SJCRH30 (cell line): Measurements from ENCODE around the gene ATP8B1. TPM values are rescaled to one million over a fixed set of nuclear protein-coding genes. Genes with fewer than 3 reads are reported as not detected.
A peak's percentile ranks its signal among the peaks of the same experiment; 100 is the strongest.
"Not testable (repeated sequence)": the region's sequence is repeated elsewhere in the genome, so short reads cannot be mapped to it uniquely, and the experiment has no call there.

ENCODE experiments used
- DNase-seq, 2 experiments: peaks; one replicate each; pipeline ENCODE4 v3.0.0-alpha.2; 2015 to 2020
- H3K27ac ChIP-seq: fragments of 250-450 bp; sonication (Bioruptor Pico); 2 replicates; pipeline ENCODE4 v1.5.1; 2020; ENCODE audit warnings: mild to moderate bottlenecking, moderate library complexity
- H3K27me3 ChIP-seq: fragments of 250-450 bp; sonication (Bioruptor Pico); 2 replicates; pipeline ENCODE4 v1.5.1; 2020; ENCODE audit warnings: mild to moderate bottlenecking, moderate library complexity
- H3K36me3 ChIP-seq: fragments of 250-450 bp; sonication (Bioruptor Pico); 2 replicates; pipeline ENCODE4 v1.5.1; 2020; ENCODE audit warnings: mild to moderate bottlenecking, moderate library complexity
- H3K4me1 ChIP-seq: fragments of 250-450 bp; sonication (Bioruptor Pico); 2 replicates; pipeline ENCODE4 v1.5.1; 2020; ENCODE audit warnings: mild to moderate bottlenecking, moderate library complexity
- H3K4me3 ChIP-seq: fragments of 250-450 bp; sonication (Bioruptor Pico); 2 replicates; pipeline ENCODE4 v1.5.1; 2020; ENCODE audit warnings: mild to moderate bottlenecking, moderate library complexity
- H3K9me3 ChIP-seq: fragments of 250-450 bp; sonication (Bioruptor Pico); replicated peaks from 2 replicates; pipeline ENCODE4 v1.5.1; 2020; ENCODE audit warnings: mild to moderate bottlenecking, moderate library complexity
- total RNA-seq: library from RNA; depleted of rRNA; stranded (reverse); fragments of >200 nt; shearing (Covaris generic); gene quantifications from 2 replicates; pipeline ENCODE4 v1.2.3, GENCODE V29; 2014

ATP8B1 gene
- total RNA-seq, 1 experiment from 2014 or later: not detected

DNA sequence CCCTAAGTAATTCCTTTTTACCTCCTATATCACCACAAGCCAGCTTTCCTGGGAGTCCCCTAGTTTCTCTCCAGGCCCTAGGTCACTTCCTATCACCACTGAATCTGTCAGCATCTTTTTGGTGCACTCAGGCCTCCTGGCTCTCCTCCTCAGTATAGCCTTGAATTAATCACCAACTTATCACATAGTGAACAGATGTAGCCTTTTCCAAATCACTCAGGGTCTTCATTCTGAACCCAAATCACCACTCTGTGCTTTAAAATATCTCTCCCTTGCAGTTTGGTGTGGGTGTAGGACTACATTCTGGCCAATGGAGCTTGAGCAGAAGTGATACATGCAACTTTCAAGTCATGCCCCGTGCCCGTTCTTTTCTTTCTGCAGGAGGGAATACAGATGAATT, 29.6 kb upstream of the ATP8B1 start:
- H3K27ac ChIP-seq: no peak overlapping the region
- no peaks in the 10 kb centered on the region for H3K27me3 ChIP-seq
- H3K4me1 ChIP-seq: no peaks in the 10 kb centered on the region
- no peak overlapping the region for H3K4me3 ChIP-seq
- H3K36me3 ChIP-seq: no peaks in the 10 kb centered on the region
- H3K9me3 ChIP-seq: no peaks in the 10 kb centered on the region
- no peak for DNase-seq

- Histone ChIP-seq H3K4me3 (no peak overlapping the region), H3K27ac (no peak overlapping the region), H3K9me3 (no peaks in the 10 kb centered on the region), H3K27me3 (no peaks in the 10 kb centered on the region), H3K36me3 (no peaks in the 10 kb centered on the region), H3K4me1 (no peaks in the 10 kb centered on the region)
- no peak for DNase-seq
Measured at GRCh38 chr18:57831597-57832377, 28.7 kb upstream of the ATP8B1 start.

DNA sequence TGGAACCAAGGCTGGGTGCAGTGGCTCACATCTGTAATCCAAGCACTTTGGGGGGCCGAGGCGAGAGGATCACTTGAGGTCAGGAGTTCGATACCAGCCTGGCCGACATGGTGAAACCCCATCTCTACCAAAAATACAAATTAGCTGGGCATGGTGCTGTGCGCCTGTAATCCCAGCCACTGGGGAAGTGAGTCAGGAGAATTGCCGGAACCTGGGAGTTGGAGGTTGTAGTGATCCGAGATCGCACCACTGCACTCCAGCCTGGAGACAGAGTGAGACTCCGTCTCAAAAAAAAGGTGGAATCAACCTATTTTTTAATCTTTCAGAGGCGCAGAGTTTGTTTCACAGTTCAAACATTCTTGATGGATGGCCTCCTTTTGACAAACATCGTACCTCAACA, 24.5 kb upstream of the ATP8B1 start:
- no peak overlapping the region for H3K4me3 ChIP-seq
- no peaks in the 10 kb centered on the region for H3K27me3 ChIP-seq
- no peaks in the 10 kb centered on the region for H3K36me3 ChIP-seq
- H3K4me1 ChIP-seq: no peaks in the 10 kb centered on the region
- no peak for DNase-seq
- no peaks in the 10 kb centered on the region for H3K9me3 ChIP-seq
- H3K27ac ChIP-seq: no peak overlapping the region

GRCh38 chr18:57826252-57826651, 23.1 kb upstream of the ATP8B1 start:
- H3K27ac ChIP-seq: no peak overlapping the region
- DNase-seq: no peak
- H3K27me3 ChIP-seq: no peaks in the 10 kb centered on the region
- H3K36me3 ChIP-seq: no peaks in the 10 kb centered on the region
- H3K4me3 ChIP-seq: no peak overlapping the region
- H3K9me3 ChIP-seq: no peaks in the 10 kb centered on the region
- no peaks in the 10 kb centered on the region for H3K4me1 ChIP-seq

DNA sequence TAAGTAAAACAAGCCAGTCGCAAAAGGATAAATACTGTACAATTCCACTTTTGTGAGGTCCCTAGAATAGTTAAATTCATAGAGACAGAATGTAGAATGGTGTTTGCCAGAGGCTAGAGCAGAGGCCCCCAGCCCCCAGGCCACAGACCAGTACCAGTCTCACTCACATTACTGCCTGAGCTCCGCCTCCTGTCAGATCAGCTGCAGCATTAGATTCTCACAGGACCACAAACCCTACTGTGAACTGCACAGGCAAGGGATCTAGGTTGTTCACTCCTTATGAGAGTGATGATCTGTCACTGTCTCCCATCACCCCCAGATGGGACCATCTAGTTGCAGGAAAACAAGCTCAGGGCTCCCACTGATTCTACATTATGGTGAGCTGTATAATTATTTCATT, 17.5 kb upstream of the ATP8B1 start:
- DNase-seq, H3K4me3 ChIP-seq, H3K9me3 ChIP-seq, H3K36me3 ChIP-seq, H3K27me3 ChIP-seq: not testable (repeated sequence)
- H3K27ac ChIP-seq: peak overlapping the region; percentile 62
- H3K4me1 ChIP-seq: peaks cover 11% of the 10 kb centered on the region; the same call in 1 of the 2 replicates

GRCh38 chr18:57819671-57820460, 16.8 kb upstream of the ATP8B1 start:
- peak overlapping the region; percentile 62 for H3K27ac ChIP-seq
- peak; percentile 62 to 77 for DNase-seq
- no peaks in the 10 kb centered on the region for H3K27me3 ChIP-seq
- no peaks in the 10 kb centered on the region for H3K36me3 ChIP-seq
- peaks cover 11% of the 10 kb centered on the region; the same call in 1 of the 2 replicates for H3K4me1 ChIP-seq
- H3K4me3 ChIP-seq: no peak overlapping the region; the same call in 1 of the 2 replicates
- H3K9me3 ChIP-seq: no peaks in the 10 kb centered on the region

- H3K27ac ChIP-seq: peak overlapping the region; percentile 62
- H3K9me3 ChIP-seq: no peaks in the 10 kb centered on the region
- H3K36me3 ChIP-seq: no peaks in the 10 kb centered on the region
- no peaks in the 10 kb centered on the region for H3K27me3 ChIP-seq
- peaks cover 11% of the 10 kb centered on the region; the same call in 1 of the 2 replicates for H3K4me1 ChIP-seq
- H3K4me3 ChIP-seq: no peak overlapping the region
- no peak for DNase-seq
Measured at GRCh38 chr18:57819119-57819518, 16.0 kb upstream of the ATP8B1 start.

GRCh38 chr18:57816208-57816954, 13.3 kb upstream of the ATP8B1 start:
- Histone ChIP-seq H3K27ac (no peak overlapping the region), H3K27me3 (no peaks in the 10 kb centered on the region), H3K4me1 (peaks cover 11% of the 10 kb centered on the region; the same call in 1 of the 2 replicates), H3K36me3 (no peaks in the 10 kb centered on the region), H3K9me3 (no peaks in the 10 kb centered on the region), H3K4me3 (no peak overlapping the region)
- no peak for DNase-seq

DNA sequence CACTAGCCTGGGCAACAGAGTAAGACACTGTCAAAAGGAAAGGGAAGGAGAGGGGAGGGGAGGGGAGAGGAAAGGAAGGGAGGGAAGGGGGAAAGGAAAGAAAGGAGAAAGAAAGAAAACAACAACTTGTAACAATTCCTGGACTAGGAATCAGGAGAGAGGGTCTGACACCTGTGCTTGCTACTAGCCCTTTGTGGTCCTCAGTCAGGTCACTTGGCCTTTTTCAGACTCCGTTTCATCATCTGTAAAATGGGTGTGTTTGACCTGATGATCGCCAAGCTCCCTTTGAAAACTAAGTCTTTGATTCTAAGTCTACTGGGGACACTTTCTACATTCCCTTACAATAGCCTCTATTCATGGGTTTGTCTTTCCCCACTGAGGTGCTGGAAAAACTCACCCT, 11.4 kb upstream of the ATP8B1 start:
- DNase-seq: no peak
- no peaks in the 10 kb centered on the region for H3K9me3 ChIP-seq

DNA sequence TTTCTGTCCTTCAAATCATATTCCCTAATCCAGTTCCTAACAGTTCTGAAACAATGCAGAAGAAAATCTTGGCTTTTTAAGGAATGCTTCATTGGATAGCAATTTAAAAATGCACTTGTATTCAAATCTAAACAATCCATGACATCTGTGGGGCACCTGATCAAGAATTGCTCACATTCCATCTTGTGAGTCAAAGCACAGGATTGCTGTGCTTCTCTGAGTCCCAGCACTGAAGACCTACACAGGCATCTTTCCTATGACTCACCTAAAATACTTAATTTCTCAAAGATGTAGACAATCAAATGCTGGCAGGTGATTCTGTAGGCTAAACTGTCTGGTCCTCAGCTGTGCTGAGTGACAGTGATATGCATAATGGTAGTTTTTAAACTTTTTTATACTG, 10.1 kb upstream of the ATP8B1 start:
- Histone ChIP-seq H3K4me3 (no peak overlapping the region), H3K36me3 (no peaks in the 10 kb centered on the region), H3K4me1 (no peaks in the 10 kb centered on the region), H3K9me3 (no peaks in the 10 kb centered on the region), H3K27me3 (no peaks in the 10 kb centered on the region), H3K27ac (no peak overlapping the region)
- no peak for DNase-seq

More for the DNA sequence above, 11.4 kb upstream of the ATP8B1 start:
- Histone ChIP-seq H3K27me3 (no peaks in the 10 kb centered on the region), H3K36me3 (no peaks in the 10 kb centered on the region), H3K4me3 (no peak overlapping the region), H3K4me1 (peaks cover 4% of the 10 kb centered on the region; the same call in 1 of the 2 replicates), H3K27ac (no peak overlapping the region)

- Histone ChIP-seq H3K27ac (no peak overlapping the region), H3K36me3 (no peaks in the 10 kb centered on the region), H3K9me3 (no peaks in the 10 kb centered on the region), H3K4me1 (no peaks in the 10 kb centered on the region), H3K27me3 (no peaks in the 10 kb centered on the region), H3K4me3 (no peak overlapping the region)
- DNase-seq: no peak
Measured at GRCh38 chr18:57812126-57812477, 9.0 kb upstream of the ATP8B1 start.

- H3K27me3 ChIP-seq: no peaks in the 10 kb centered on the region
- H3K4me3 ChIP-seq: no peak overlapping the region
- no peaks in the 10 kb centered on the region for H3K9me3 ChIP-seq
- no peak for DNase-seq
- H3K27ac ChIP-seq: no peak overlapping the region
- no peaks in the 10 kb centered on the region for H3K4me1 ChIP-seq
- no peaks in the 10 kb centered on the region for H3K36me3 ChIP-seq
Measured at GRCh38 chr18:57811477-57812125, 8.5 kb upstream of the ATP8B1 start.

DNA sequence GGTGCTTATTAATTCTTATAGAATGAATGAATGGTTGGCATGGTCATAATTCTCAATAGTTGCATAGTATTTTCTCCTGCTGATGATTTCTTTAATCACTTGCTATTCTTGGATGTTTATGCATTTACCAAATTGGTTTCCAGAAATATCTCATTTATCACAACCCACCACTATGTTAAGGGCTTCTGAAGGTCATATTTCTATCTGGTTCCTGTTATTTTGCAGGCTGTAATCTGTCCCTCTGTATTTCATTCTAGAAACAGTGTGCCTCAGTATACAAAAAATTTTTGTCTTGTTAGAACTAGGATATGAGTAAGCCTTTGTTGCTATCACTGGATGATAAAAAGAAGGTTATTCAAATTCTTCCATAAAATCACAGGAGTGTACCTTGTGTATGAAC, 6.1 kb upstream of the ATP8B1 start:
- Histone ChIP-seq H3K27me3 (no peaks in the 10 kb centered on the region), H3K36me3 (no peaks in the 10 kb centered on the region), H3K4me1 (no peaks in the 10 kb centered on the region), H3K27ac (no peak overlapping the region), H3K4me3 (no peak overlapping the region), H3K9me3 (no peaks in the 10 kb centered on the region)
- no peak for DNase-seq

DNA sequence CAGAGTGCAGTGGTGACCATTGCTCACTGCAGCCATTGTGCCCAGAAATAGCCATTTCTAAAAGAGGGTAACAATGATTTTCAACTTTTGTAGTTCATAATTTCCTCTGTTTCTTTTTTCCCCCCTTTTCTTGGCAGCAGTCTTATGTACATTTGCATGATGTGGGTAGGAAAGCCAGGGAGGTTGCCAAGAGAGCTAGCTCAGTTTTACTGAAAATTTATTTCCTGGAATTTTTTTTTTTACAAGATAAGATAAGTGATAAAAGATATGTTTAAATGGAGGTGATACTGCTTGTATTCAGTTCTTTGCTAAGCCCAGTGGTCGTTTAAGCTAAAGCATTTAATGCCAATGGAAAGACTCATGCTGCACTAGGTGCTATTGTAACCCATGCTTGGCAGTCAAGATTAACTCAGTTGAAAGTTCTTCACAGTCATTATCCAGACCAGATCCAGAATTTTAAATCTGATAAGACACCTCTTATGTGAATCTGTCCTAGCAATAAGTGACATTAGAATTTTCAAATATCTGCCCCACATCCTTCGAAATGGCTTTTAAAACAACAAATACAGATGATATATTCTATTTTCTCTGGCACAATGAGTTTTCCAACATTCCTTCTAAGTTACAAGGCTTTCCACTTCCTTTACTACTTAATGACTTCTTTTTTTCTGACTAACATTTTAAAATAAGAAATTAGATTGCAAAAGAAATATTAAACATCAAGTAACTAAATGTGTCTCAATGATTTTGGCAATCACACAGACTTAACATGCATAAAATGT, 4.4 kb upstream of the ATP8B1 start:
- no peak overlapping the region for H3K27ac ChIP-seq
- no peaks in the 10 kb centered on the region for H3K9me3 ChIP-seq
- no peaks in the 10 kb centered on the region for H3K27me3 ChIP-seq
- H3K4me1 ChIP-seq: no peaks in the 10 kb centered on the region
- H3K36me3 ChIP-seq: no peaks in the 10 kb centered on the region
- no peak for DNase-seq
- no peak overlapping the region for H3K4me3 ChIP-seq
